ENCODE data around the gene C9orf72.
"Not testable (repeated sequence)": the region's sequence is repeated elsewhere in the genome, so short reads cannot be mapped to it uniquely, and the experiment has no call there.

The C9orf72 gene, protein sequence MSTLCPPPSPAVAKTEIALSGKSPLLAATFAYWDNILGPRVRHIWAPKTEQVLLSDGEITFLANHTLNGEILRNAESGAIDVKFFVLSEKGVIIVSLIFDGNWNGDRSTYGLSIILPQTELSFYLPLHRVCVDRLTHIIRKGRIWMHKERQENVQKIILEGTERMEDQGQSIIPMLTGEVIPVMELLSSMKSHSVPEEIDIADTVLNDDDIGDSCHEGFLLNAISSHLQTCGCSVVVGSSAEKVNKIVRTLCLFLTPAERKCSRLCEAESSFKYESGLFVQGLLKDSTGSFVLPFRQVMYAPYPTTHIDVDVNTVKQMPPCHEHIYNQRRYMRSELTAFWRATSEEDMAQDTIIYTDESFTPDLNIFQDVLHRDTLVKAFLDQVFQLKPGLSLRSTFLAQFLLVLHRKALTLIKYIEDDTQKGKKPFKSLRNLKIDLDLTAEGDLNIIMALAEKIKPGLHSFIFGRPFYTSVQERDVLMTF
- 11.2 to 31.9 (median 25.5) reads per million in 4 experiments for total RNA-seq

DNA sequence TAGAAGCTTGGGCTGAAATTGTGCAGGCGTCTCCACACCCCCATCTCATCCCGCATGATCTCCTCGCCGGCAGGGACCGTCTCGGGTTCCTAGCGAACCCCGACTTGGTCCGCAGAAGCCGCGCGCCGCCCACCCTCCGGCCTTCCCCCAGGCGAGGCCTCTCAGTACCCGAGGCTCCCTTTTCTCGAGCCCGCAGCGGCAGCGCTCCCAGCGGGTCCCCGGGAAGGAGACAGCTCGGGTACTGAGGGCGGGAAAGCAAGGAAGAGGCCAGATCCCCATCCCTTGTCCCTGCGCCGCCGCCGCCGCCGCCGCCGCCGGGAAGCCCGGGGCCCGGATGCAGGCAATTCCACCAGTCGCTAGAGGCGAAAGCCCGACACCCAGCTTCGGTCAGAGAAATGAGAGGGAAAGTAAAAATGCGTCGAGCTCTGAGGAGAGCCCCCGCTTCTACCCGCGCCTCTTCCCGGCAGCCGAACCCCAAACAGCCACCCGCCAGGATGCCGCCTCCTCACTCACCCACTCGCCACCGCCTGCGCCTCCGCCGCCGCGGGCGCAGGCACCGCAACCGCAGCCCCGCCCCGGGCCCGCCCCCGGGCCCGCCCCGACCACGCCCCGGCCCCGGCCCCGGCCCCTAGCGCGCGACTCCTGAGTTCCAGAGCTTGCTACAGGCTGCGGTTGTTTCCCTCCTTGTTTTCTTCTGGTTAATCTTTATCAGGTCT, at the start of gene C9orf72:
C9orf72 (minus strand) TSS at position 564 of the 716 bp plus-strand sequence. CDS start 6,361 bp downstream, outside the sequence.
- peak; percentile 77 for DNase-seq

DNA sequence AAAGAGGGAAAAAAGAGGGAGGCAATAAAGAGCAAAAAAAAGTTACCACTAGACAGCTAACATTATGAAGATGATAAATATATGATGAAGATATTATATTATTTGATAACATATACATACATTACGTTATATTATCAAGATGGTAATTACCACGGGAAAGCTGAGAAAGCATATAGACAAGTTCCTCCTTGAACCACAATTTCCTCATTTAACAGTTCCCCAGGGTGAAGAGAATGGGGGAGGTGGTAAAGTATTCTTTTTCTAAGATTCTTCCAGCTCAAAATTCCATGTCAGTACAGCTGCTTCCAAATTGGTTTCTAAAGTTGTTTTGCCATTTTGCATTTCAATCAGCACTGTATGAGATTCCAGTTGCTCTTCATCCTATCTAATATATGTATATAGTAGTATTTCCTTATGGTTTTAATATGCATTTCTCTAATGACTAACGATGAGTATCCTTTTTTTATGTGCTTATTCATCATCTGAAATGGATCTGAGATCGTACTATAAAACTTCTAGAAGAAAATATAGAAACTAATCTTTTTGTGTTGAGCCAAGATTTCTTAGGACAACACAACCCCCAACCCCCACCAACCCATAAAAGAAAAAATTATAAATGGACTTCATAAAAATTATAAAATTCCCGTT, 49.5 kb upstream of the C9orf72 start:
- no peak for DNase-seq

DNA sequence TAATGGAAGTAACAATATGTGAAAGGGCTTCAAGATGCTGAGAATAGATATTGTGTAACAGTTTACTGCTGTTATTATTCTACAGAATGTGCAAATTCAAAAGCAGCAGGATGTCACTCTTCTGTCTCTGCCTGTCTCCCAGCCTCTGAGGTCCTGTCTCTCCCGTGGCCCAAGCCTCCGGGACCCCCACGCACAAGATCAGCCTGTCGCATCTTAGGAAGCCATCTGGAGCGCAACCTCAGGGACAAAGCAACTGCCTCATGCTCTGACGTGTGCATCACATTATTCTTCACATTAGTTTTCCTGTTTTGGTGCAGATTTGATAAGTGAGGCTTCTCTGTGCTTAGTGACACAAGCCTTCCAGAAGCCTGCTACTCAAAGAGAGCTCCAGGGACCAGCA, 46.5 kb upstream of the C9orf72 start:
- no peak for DNase-seq

DNA sequence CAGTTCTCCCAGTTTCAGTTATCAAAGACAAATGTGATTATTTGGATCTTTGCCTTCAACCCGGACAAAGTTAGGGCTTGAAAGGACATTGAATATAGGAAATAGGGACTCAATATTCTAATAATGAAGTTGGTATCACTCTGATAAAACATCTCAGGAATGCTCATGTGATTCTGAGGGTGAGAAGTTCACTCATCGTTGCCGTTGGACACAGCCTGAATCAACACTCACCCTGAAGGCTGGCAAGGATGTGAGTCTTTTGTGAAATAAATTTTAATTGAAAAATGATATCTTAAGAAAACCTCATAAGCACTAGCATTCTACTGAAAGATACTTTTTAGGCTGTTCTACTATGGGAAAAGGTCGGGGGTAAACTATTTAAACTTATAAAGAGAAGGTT, 44.8 kb upstream of the C9orf72 start:
- DNase-seq: no peak

DNA sequence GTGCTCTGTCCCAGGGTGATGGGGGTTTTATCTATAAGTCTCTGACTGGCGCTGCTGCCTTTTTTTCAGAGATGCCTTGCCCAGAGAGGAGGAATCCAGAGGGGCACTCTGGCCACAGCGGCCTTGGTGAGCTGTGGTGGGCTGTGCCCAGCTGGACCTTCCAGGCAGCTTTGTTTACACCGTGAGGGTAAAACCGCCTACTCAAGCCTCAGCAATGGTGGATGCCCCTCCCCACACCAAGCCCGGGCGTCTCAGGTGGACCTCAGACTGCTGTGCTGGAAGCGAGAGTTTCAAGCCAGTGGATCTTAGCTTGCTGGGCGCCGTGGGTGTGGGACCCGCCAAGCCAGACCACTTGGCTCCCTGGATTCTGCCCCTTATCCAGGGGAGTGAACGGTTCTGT, 41.3 kb upstream of the C9orf72 start:
- DNase-seq: no peak

DNA sequence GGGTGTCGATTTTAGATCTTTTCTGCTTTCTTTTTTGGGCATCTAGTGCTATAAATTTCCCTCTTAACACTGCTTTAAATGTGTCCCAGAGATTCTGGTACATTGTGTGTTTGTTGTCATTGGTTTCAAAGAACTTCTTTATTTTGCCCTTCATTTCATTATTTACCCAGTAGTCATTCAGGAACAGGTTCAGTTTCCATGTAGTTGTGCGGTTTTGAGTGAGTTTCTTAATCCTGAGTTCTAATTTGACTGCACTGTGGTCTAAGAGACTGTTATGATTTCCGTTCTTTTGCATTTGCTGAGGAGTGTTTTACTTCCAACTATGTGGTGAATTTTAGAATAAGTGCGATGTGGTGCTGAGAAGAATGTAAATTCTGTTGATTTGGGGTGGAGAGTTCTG, 38.8 kb upstream of the C9orf72 start:
- not testable (repeated sequence) for DNase-seq

DNA sequence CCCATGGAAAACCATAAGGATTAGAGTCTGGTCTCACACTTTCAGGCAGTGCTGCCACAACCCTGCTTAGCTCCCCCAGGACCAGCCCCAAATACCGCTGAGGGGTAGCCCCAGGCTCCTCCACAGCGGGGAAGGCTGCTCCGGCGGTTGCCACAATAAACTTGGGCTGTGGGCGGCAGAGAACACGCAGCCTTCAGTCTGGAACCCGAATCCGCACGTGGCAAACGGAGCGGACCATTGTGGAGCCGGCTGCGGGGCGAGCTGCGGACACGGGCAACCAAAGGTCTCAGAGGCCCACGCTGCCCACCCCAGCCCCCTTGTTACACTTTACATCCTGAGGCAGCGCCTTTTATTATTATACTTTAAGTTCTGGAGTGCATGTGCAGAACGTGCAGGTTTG, 37.3 kb upstream of the C9orf72 start:
- DNase-seq: no peak

DNA sequence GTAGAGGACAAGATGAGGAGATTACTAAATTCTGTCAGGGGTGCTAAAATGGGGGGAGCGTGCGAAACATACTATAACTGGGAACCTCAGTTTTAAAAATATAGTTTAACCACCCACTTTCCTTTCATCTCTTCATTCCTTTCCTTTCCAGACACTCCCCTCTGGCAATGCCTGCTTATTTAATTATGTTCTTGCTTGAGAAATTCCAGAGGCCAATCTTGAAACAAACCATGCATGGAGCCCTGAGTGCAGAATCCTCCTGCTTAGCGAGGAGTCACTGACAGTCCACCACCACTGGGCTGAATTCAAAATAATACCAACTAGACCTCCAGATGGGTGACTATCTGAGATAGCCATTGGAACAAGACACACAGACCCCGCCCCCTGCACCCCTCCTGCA, 29.7 kb upstream of the C9orf72 start:
- DNase-seq: no peak

DNA sequence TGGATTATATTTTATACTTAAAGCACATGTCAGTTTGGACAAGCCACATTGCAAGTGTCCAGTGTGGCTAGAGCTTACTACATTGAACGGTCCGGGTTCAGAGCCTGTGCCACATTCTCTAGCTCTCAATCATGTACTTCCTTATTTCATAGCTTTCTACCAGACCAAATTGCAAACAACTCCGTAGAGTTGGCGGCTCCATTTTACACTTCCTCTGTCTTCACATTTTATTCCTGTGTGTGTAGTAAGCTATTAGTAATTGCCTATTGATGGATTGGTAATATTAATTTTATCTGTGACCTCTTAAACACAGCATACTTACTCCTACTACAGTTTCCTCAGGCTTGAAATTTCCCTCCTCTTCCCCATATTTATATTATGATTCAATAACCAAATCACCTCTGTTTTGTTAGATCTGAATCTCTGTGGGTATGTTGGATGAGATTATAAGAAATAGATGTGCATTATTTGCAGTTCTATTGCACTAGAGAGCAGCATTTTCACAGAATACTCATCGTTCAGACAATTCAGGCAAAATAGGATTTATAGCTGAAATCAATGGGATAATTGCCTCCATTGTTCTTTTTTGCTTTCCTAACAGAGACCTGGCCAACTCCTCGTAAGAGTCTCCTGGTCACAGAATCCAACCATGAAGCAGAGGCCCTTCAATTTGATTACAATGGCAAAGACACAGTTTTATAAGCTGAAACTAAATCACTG, 29.0 kb upstream of the C9orf72 start:
- DNase-seq: no peak

DNA sequence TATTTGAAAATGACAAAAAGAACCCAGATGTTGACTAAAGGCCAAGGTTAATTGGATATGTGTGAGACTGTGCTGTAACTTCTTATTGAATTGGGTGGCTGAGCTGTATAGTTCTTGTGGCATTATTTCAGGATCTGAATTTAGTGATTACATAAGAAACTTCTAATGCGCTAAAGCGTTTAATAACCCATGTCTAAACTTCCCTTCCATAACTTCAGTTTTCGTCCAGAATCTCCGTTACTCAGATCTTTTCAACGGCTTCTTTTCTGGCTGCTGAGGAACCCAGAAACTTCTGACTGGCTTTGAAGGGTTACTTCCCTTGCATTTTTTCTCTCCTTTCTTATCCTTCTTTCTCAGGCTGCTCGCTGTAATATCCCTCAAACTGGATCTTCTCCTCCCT, 28.1 kb upstream of the C9orf72 start:
- DNase-seq: no peak

DNA sequence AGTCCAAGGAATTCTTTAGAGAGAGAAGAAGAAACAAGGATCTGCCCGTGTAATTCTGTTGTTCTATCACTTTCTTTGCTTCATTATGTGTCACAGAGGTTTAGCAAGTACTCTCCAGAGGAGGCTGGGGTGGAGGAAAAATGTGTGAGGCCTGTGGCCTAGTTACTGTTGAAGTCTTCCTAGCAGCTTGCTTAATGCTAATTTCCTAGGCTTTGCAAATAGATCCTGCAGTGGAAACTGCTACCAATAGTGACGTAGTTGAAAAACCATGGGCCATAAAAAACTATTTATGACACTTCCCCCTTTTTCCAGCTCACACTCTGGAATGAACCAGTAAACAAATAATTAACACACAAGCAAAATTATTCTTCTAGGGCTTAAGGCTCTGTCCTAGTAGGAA, 27.0 kb upstream of the C9orf72 start:
- no peak for DNase-seq

DNA sequence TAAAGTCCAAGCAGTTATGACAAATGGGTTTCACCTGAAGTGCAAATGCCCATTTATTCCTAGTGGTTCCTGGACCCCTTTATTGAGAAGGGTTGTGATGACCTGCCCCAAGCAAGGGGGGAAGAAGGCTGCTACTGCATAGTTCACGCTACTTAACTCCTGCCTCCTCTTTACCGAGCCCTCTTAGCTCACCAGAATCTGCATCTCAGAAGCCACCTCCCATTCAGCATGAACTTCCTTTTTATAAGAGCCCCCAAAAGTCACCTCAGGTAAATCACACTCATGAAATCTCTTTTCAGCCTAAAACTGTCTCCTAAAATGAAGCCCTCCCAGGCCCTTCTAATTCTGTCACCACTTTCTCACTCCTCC, 26.6 kb upstream of the C9orf72 start:
- no peak for DNase-seq

DNA sequence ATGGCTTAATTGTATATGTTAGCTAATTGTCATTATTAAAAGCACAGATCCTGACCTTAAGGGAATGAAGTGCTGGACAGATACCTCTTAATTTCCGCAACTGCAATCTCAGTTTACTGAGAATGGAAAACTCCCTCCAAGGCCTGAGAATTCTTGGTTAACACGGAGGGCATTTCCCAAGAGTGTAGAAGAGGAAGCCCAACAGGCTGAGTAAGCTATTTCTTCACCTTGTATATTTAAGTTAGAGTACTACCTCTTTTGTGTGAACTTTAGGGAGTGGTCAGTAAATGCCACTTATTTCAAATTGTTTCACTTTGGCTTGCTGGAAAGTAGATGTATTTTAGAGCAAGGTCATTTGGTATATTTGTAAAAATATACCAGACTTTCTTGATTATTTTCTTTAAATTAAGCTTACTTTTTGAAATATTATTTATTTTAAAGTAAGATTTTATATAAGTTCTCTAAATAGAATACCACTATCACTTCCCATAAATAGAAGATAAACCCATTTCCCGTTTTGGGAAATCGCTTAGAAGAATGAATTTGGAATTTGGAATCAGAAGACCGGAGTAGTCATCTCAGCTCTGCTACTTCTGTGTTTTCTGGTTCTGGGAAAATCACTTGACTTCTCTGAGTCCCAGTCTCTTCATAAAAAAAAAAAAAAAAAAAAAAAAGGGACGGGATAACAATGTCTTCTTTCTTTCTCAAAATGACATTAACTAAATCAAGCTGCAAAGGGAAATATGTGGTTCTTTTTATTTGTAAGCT, 26.0 kb upstream of the C9orf72 start:
- no peak for DNase-seq

DNA sequence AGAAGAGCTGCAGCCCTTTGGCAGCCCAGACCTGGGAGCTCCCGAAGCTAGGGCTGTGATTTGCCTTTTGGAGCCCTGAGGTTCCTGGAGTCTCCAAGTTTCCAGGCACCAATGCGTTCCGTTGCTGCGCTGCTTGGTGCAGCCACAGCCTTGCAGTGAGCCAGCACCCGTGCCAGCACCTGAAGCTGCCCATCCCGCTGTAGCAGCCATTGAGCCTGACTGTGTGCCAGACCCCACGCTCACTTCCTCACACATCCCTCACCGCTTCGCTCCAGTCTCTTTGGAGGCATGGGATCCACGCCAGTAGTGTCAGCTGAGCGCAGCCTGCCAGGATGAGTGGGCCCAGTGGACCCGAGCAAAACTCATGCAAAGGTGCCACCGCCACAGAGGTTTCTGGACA, 22.5 kb upstream of the C9orf72 start:
- no peak for DNase-seq

DNA sequence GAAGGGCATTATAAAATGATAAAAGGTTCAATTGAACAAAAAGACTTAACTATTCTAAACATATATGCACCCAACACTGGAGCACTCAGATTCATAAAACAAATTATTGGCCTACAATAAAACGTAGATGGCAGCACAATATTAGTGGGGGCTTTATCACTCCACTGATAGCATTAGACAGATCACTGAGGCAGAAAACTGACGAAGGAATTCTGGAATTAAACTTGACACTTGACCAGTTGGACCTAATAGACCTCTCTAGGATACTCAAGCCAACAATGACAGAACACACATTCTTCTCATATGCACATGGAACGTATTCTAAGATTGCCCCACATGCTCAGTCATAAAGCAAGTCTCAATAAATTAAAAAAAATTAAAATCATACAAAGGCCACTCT, 18.4 kb upstream of the C9orf72 start:
- DNase-seq: no peak

DNA sequence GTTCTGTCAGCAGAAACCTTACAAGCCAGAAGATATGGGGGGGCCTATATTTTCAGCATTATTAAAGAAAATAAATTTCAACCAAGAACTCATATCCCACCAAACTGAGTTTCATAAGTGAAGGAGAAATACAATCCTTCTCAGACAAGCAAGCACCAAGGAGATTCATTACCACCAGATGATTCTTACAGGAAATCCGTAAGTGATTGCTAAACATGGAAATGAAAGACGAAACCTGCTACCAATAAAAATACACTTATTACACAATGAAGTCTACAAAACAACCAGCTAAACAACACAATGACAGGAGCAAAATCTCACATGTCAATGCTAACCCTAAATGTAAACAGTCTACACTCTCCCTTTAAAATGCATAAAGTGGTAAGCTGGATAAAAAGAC, 17.8 kb upstream of the C9orf72 start:
- DNase-seq: no peak

DNA sequence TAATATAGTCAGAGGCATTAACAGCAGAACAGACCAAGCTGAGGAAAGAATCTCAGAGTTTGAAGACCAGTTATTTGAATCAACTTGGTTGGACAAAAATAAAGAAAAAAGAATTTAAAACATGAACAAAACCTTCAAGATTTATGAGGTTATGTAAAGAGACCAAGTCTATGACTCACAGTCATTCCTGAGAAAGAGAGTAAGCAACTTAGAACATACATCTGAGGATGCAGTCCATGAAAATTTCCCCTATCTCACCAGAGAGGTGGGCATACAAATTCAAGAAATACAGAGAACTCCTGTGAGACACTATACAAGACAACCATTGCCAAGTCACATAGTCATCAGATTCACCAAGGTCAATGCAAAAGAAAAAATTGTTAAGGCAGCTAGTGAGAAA, 17.4 kb upstream of the C9orf72 start:
- DNase-seq: no peak

DNA sequence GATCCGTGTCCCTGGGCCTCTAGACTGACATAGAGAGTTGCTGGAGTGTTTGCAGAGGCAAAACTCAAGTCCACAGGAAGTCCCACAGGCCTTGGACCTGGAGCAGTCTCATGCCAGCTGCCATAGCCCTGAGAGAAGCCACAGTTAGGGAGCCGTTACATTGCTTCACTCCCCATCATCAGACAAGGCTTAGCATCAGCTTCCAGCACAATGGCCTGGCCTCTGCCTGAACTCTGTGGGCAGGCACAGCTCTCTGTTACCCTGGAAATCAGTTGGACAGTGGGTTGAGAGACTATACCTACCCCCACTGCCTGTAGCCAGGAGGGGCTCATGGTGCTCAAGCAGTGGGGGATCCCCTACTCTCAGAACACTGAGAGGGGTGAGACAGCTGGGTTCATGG, 16.2 kb upstream of the C9orf72 start:
- DNase-seq: no peak

DNA sequence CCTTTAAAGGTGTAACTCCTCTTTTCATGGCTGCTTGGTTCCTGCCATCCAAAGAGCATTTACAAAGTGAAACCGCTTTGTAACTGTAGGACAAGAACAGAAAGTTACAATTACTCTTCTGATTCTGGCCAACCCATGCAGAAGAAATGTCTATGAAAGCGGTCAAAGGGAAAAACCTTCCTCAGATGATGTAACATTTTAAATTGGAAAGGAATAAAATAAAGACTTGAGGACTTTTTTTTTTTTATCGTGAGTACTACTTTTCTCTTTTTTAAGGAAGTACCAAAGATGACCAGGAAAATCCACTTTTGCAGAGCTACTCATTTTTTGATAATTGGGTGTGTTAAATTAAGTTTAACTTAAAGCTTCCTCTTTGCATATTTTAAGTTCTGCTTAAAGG, 13.0 kb upstream of the C9orf72 start:
- DNase-seq: no peak

DNA sequence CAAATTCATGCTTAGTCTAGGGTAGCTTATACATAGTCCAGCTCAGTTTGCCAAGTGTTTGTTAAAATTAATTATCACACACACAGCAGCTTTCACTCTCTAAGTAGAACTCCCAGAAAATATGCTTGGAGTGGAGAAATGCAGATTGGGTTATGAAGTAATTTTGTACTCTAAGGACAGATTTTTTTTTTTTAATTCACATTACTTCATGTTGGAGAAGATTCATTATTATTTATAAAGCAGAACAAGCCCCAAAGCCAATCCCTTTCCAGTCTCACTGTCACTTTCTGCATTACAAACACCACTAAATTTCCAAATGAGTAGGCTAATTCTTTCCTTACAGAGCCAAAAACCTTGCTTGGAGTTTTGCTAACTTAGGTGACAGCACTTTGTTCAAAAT, 11.7 kb upstream of the C9orf72 start:
- no peak for DNase-seq

DNA sequence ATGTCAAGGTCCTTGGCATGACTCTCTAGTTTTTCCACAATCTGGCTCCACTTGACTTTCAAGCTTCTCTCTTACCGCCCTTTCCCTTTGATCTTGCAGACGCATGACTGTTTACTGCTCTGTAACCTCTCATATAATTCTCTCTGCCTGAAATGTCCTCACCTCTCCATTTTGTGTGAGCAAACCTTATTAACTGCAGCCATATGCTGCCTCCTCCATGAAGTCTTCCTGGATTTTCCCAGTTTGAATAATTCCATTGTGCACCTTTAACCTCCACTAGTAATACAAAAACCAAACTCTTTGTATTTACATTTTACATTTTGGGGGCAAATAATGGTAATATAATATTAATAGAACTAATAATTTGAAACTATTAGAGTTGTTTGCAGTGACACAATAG, 9.5 kb upstream of the C9orf72 start:
- DNase-seq: no peak

DNA sequence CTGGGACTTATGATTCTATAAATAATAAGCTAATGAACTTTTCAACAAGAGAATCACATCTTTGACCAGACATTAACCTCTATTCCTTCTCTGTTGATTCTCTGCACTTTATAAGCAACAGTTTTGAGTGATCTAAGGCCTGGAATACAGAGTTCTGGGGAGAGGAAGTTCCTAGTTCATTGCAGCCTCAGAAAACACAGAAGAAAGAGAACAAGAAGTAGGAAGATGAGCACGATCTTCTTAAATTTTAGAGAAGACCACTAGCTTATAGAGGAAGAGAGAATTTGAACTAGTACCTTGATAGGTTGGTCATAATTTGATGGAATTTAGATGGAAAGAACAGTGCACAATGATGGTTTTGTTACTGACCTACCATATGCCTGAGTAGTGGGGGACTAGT, 8.5 kb upstream of the C9orf72 start:
- DNase-seq: no peak
